GM12872 (cell line): ENCODE measurements around the gene CRIP2.

Source experiments
- CTCF ChIP-seq: IDR thresholded peaks from 3 replicates; pipeline ENCODE4 v1.5.1; 2011; ENCODE audit warnings: low read depth, mild to moderate bottlenecking, low read length, moderate library complexity; ENCODE audit not compliant: insufficient read depth

CRIP2 gene

GRCh38 chr14:105502446-105503295 lies 28.1 kb downstream of the CRIP2 start:
- no peak for TF ChIP-seq CTCF

- TF ChIP-seq CTCF = no peak
Measured at GRCh38 chr14:105503296-105503640, 28.6 kb downstream of the CRIP2 start.

- no peak for TF ChIP-seq CTCF
Measured at GRCh38 chr14:105503935-105504692, 29.5 kb downstream of the CRIP2 start.

- TF ChIP-seq CTCF = no peak
Measured at GRCh38 chr14:105505101-105505500, 30.5 kb downstream of the CRIP2 start.

- TF ChIP-seq CTCF = no peak
Measured at GRCh38 chr14:105507247-105507646, 32.6 kb downstream of the CRIP2 start.

- no peak for TF ChIP-seq CTCF
Measured at GRCh38 chr14:105508069-105508468, 33.4 kb downstream of the CRIP2 start.

- TF ChIP-seq CTCF = no peak
Measured at GRCh38 chr14:105508601-105509000, 34.0 kb downstream of the CRIP2 start.
